Ramos (cell line): Measurements from ENCODE around the gene MTA1.

Experiments
- in situ Hi-C: fragments of 300-500 bp; cut with MboI; formaldehyde crosslinking; loops from one replicate; pipeline ENCODE4 v1.14.3; 2022; ENCODE audit warnings: low sequenced_read_pairs; ENCODE audit not compliant: unreplicated experiment

MTA1 gene

DNA sequence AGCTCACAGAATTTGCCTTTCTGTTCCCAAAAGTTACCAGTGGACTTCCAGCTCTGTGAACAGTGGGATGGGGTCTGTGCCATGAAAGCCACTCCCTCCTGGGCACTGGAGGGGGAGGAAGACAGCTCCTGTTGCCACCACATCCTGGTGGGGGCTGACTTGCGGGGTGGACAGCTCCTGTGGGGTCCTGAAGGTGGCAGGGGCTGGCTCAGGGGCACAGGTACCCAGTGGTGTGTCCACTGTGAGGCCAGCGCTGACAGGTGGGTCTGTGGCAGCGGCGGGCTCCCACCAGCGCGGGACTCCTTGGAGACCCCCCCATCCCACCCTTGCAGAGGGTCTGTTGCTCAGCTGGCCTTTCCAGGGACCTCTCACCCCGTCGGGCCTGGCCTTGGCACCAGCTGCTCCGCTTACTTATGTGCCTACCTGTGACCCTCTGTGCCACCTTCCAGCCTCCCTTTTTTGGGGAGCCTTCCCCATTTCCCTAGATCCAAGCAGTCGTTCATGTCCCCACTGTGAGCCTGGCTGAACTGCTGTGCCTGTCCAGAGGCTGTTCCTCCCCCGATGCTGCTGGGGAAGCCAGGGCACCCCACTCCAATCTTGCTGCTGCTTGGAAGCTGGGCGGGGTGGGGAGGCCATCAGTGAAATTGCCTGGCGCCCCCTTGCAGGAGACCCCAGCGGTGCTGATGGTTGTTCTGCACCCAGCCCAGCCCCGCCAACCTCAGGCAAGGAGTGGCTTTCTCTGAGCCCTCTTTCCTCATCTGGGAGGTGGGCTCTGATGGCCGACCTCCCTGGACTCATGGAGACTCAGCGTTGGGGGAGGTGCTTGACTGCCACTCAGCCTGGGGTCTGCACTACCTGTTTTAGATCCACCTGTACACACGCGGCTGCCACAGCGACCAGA lies 73.6 kb downstream of the MTA1 start:
- in situ Hi-C loops, result no loop called here

DNA sequence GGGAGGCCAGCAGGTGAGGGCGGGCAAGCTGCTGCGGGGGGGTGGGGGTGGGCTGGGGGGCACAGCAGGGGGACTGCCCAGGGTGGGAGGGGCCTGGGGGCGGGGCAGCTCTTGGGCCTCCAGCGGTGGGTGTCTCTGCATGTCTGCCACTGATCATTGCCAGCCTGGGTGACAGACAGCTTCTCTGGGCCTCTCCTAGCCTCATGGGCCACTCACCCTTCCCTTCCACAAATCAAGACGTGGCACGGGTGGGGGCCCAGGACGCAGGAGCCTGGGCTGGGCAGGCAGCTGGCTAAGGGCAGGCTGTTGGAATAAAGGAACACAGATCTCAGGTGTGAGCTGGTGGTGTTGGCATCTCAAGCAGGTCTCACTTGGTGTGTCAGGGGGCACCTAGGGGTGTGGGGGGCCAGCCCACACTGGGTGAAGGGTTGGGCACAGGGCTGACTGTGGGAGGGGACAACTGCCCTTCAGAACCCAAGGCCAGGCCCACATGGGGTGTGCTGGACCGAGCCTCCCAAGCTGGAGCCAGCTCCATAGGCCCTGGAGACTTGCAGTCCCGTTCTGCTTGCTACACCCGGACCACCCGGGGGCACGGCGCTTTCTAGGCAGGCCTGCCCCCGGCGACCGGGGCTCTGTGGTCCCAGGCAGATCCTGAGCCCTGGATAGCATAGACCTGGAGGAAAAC lies 74.4 kb downstream of the MTA1 start:
- in situ Hi-C loops, result no loop called here

GRCh38 chr14:105494606-105494929 lies 74.9 kb downstream of the MTA1 start:
- in situ Hi-C loops, result no loop called here

GRCh38 chr14:105495101-105495989 lies 75.7 kb downstream of the MTA1 start:
- in situ Hi-C loops, result no loop called here

DNA sequence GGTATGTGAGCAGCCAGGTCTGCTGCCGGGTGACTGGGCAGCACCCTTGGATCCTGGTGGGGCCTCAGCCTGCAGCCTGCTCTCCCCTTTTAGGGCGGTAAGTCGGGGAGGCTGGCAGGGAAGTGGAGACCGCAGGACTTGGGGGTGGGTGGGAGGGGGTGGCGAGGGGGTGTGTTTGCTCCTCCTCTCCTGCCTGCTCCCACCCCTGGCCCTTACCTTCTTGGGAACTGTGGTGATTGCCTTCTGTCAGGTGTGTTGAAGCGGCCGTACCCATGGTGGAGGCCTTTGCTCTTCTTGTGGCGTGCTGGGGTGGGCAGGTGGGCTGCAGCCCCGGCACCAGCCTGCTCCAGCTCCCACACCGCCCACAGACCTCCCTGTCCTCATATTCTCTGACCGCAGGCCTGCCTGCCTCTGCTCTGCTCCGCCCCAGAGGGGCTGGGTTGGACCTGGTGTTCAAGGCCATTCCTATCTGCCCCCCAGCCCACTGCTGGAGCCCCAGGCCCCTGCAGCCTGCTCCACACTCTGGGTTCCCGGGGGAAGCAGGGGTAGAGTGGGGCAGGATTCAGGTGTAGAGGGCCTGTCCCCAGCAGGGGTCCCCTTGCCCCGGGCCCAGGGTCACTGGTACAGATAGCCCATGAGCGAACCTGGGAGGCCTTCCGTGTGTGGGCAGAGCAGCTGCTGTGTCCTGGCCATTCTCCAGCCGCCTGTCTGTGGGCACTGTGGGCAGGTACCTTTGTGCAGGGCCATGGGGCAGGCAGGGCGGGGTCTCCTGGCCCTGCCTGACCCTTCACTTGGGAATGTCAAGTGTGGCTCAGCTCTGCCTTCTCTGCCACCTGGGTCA lies 76.6 kb downstream of the MTA1 start:
- in situ Hi-C loops, result no loop called here

DNA sequence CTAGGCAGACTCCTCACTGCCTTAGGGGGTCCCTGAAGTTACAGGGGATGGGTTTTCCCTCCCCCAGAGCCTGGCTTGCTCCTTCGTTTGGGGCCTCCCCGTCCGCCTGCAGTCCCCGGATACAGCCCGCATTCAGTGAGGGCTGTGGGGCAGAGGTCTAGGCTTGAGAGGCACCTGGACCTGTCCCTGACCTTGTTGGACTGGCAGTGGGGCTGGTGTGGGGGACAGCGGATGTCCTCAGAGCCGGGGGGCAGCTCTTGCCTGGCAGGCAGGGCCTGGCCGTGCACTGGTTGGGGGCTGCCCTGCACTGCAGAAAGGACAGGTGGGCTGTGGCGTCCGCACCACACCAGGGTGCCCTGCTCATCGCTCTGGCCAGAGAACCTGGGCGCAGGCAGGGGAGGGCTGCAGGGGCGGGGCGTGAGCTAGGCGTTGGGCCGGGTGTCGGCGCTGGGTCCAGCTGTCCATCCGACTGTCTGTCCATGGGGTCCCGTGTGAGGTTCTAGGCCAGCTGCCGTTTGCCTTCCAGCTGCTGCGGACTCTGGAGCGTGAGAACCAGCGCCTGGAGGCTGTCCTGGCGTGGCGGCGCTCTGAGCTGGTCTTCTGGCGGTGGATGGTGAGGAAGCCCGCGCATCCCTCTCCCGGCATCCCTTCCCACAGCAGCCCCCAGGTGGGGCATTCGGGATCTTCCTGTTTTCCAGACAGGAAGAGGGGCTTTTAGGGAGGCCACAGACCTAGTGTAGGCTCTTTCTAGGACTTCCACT lies 77.4 kb downstream of the MTA1 start:
- in situ Hi-C loops, result no loop called here

GRCh38 chr14:105497671-105498429 lies 78.2 kb downstream of the MTA1 start:
- in situ Hi-C loops, result no loop called here

DNA sequence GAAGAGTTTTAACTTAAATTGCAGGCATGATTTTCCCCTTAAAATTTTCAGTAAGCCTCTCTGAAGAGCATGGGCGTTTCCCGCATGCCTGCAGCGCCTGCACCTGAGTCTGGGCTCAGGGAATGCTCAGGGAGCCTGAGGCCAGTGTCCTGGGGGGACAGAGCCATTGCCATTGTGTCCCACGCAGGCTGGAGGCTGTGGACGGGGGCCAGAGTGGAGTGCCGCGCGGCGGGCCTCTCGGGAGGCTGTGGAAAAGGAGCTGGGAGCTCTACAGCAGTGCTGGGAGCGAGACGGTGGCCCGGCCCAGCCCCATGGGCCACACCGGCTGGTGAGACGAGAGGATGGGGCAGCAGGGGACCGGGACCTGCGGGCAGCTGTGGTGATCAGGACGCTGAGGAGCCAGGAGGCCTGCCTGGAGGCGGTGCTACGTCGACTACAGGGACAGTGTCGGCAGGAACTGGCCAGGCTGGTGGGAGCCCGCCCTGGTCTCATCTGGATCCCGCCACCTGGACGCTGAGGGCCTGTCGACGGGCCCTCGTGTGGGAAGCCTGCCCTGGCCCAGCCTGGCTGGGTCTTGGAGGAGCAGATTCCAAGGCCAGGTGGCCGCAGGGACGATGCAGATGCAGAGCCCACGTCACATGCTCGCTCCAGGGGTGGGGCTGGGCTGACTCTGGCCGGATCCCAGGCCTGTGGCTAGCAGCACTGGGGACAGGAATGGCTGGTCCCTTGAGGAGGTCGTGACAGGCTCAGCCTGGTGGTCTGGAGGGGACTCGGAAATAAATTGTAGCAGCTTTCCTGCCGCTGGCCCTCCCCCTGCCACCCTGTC lies 79.0 kb downstream of the MTA1 start:
- in situ Hi-C loops, result no loop called here

DNA sequence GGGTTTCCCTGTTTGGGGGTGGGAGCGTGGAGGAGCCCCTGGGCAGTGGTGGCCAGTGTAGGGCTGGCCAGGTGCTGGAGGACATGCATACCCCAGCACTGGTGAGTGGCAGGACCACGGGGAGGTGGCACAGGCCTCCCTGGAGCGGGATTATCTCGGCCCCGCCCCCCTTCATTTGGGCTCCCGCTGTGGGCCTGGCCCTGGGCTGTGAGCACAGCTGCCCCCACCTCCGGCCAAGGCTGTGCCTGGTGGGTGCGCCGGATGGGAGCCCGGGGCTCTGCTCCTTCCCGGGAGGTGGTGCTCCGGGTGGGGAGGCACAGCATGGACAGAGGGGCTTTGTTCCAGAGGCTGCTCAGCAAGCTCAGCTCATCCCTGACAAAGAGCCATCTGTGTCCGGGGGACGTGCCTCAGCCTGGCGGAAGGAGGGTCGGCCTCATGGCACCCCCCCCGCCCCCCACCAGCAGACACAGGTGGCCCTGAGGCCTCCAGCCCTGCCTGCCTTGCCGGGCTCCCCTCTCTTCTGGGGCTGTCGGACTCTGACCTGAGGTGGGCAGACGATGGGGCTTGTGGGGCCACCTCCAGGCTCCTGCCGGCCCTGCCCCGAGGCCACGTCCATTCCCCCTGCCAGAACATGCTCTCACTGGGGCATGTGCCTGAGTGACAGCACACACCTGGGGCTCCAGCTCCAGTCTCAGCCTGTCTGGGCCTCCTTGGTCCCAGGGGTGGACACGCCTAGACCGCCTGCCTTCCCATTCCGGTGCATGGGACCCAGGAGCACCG lies 79.8 kb downstream of the MTA1 start:
- in situ Hi-C loops, result no loop called here

GRCh38 chr14:105500036-105500725 lies 80.6 kb downstream of the MTA1 start:
- in situ Hi-C loops, result no loop called here

DNA sequence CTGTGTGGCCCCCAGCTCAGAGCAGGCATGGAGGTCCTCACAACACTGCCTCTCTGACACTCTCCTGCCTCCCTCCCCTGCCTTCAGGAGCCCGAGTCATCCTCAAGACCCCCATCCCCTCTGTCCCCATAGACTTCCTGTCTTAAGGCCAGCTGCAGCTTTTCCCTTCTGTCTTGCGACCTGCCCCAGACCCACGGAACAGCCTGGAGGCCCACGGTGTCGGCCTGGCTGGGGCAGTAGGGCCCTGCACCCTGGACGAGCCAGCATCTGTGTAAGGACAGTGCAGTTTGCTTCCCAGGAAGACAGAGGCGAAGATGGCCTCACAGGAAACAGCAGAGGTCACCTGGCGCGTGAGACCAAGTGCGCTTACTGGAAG lies 81.1 kb downstream of the MTA1 start:
- in situ Hi-C loops, result no loop called here

- in situ Hi-C loops, result no loop called here
These were observed 82.1 kb downstream of the MTA1 start for GRCh38 chr14:105501504-105502291.

DNA sequence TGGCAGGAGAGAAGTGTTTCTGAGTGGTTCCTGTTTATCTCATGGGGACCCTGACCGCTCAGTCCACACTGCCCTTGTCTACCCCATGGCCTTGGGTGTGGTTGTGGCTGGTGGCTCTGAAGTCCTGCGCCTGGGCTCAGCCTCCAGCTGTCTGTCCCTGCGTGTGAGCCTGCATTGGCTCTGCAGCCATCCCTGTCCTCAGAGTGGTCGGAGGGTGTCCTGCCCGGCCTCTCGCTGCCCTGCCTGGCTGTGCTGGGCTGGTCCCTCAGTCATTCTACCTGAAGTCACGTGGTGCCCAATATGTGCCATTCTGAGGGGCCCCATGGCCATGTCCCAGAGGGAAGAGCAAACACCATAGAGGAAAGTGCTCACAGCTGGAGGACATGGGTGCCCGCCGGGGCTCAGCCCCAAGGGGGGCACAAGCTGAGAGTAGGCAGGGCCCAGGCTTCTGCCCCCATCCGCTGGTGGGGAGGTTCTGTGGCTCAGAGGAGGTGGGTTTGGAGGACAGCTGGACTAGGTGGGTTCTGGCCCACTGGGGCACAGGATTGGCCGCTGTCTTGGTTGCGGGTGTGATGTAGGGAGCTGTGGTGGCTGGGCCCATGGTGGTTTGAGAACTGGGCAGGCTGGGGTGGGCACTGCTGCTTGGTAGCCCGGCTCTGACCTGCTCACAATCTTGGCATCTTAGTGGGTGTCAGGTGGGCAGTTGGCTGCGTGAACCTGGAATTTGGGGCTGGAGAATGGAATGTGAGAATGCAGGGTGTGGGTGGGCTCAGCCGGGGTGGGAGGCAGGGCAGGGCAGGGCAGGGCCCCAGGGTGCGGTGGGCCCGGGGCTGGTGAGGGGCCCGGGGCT lies 83.0 kb downstream of the MTA1 start:
- in situ Hi-C loops, result no loop called here

- in situ Hi-C loops, result no loop called here
These were observed 83.6 kb downstream of the MTA1 start for GRCh38 chr14:105503296-105503640.
